G401 (cell line): ENCODE measurements around the gene GUCA1A. TPM values are rescaled to one million over a fixed set of nuclear protein-coding genes. Genes with fewer than 3 reads are reported as not detected.

Source experiments
- DNase-seq: peaks from one replicate; pipeline ENCODE4 v3.0.0-alpha.2; 2015; ENCODE audit warnings: low spot score
- in situ Hi-C: cut with HindIII; loops from 2 replicates; pipeline ENCODE4 v1.10.0; 2016; ENCODE audit warnings: low sequenced_read_pairs, mixed read lengths
- total RNA-seq: library from RNA; depleted of rRNA; stranded (reverse); fragments of >200 nt; shearing (Covaris generic); gene quantifications from 2 replicates; pipeline ENCODE4 v1.2.3, GENCODE V29; 2014; rRNA removed

The GUCA1A gene
- total RNA-seq, 1 experiment from 2014 or later, result not detected

GRCh38 chr6:42225419-42225818 lies 52.3 kb downstream of the GUCA1A start:
- in situ Hi-C loops, result no loop called here

GRCh38 chr6:42226161-42226611 lies 53.0 kb downstream of the GUCA1A start:
- DNase-seq, result no peak
- in situ Hi-C loops, result no loop called here

More at GRCh38 chr6:42225419-42225818, 52.3 kb downstream of the GUCA1A start:
- DNase-seq, result no peak

DNA sequence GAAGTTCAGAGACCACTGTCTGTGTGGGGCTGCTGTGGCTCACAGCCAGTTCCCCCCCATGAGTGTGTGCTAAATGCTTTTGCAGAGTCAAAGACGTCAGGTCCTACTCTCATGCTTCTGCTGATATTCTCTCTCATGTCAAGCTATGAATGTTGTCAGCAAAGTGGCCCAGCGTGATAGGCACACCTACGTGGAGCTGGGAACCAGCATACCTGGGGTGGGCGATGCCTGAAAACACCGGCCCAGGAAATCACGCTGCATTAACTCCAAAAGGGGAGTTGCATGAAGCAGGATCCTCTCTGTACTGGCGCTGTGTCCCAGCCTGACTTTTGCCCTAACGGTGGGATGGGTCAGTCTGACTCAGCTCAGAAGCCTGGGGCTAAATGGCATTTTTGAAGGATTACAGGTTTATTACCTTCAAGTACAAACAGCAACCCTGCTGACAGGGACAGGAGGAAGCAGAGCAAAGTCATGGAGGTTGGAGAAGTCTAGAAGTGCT lies 53.5 kb downstream of the GUCA1A start:
- in situ Hi-C loops, result no loop called here
- DNase-seq, result no peak

GRCh38 chr6:42227173-42227850 lies 54.1 kb downstream of the GUCA1A start:
- no peak for DNase-seq
- in situ Hi-C loops, result no loop called here

DNA sequence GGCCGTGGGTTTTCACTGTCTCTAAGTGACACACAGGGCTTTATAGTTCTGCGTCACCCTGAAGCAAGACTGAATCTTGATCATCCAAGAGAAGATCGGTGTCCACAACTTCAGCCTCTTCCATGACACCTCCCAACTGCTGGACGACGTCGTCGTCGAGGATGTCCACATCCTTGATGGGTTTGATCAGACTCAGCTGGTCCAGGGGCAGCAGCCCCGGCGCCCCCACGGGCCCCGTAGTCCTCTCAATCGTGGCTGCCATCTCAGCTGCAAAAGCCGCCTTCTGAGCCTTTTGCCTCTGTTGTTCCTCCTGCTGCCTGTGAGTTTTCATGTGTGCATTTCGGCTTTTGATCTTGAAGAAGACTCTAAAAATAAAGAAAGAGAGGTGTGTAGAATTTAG lies 55.1 kb downstream of the GUCA1A start:
- in situ Hi-C loops, result no loop called here

More for the DNA sequence above, 55.1 kb downstream of the GUCA1A start:
- DNase-seq, result no peak

Other genes starting within 250 kb of the GUCA1A start
- gene CCND3, start 231.6 kb upstream of the GUCA1A start, total RNA-seq, result 28.2 and 37.3 TPM in 2 replicates
- 27.5 and 28.2 TPM in 2 replicates for gene TAF8, start 122.8 kb upstream of the GUCA1A start, total RNA-seq
- 0.18 TPM in 1 of 2 replicates, not detected in the other for gene C6orf132, start 30.7 kb upstream of the GUCA1A start, total RNA-seq
- gene GUCA1B, start 21.6 kb downstream of the GUCA1A start, total RNA-seq, result not detected in 2 replicates
- gene MRPS10, start 44.5 kb downstream of the GUCA1A start, total RNA-seq, result 50.7 and 57.7 TPM in 2 replicates